Esophagus muscularis mucosa (tissue), 4 donors: ENCODE results near the gene EFHC1. TPM values are rescaled to one million over a fixed set of nuclear protein-coding genes. Genes with fewer than 3 reads are reported as not detected.
A peak's percentile ranks its signal among the peaks of the same experiment; 100 is the strongest.

ENCODE experiments used
- DNase-seq: peaks from one replicate; pipeline ENCODE4 v3.0.0-alpha.2; 2017; ENCODE audit errors: extremely low spot score
- H3K27ac ChIP-seq, 4 donors: fragments of 200-600 bp; sonication (generic); replicated peaks in 1 of 4; 1 replicate in 3 of 4; 2 replicates in 1 of 4; pipeline ENCODE4 v1.5.1; 2016 to 2019; ENCODE audit warnings: mild to moderate bottlenecking in 1 of 4
- H3K27me3 ChIP-seq, 4 donors: fragments of 200-600 bp; sonication (generic); one replicate each; pipeline versions ENCODE4 v1.5.1 to v1.6.0; 2016 to 2019
- H3K36me3 ChIP-seq, 4 donors: fragments of 200-600 bp; sonication (generic); one replicate each; pipeline ENCODE4 v1.5.1; 2016 to 2019
- H3K4me1 ChIP-seq, 4 donors: fragments of 200-600 bp; sonication (generic); one replicate each; pipeline ENCODE4 v1.5.1; 2016 to 2019
- H3K4me3 ChIP-seq, 4 donors: fragments of 200-600 bp; sonication (generic); 1 replicate in 2 of 4; 2 replicates in 2 of 4; pipeline ENCODE4 v1.5.1; 2016 to 2019; ENCODE audit warnings: mild to moderate bottlenecking in 4 of 4, moderate library complexity in 1 of 4
- H3K9me3 ChIP-seq, 4 donors: fragments of 200-600 bp; sonication (generic); 1 replicate in 3 of 4; 2 replicates in 1 of 4; pipeline ENCODE4 v1.5.1; 2016 to 2019
- EP300 ChIP-seq: sonication (generic); formaldehyde crosslinking; IDR thresholded peaks from one replicate; pipeline ENCODE4 v1.6.1; 2017; ENCODE audit warnings: antibody characterized with exemption
- POLR2A ChIP-seq: fragments of 450-650 bp; IDR thresholded peaks from one replicate; pipeline ENCODE4 v1.6.1; 2017; ENCODE audit warnings: antibody characterized with exemption, moderate library complexity, mild to moderate bottlenecking, low read depth
- POLR2AphosphoS5 ChIP-seq, 2 donors: sonication (generic); formaldehyde crosslinking; IDR thresholded peaks; one replicate each; pipeline ENCODE4 v1.6.1; 2017; ENCODE audit warnings: antibody characterized with exemption in 2 of 2
- WGBS: methylation state at CpG from one replicate; pipeline ENCODE4 v1.1.5; 2018; 5-methylcytosine and 5-hydroxymethylcytosine counted together
- intact Hi-C: fragments of 100-400 bp; cut with DNase I; formaldehyde crosslinking; loops from one replicate; pipeline ENCODE4 v1.15.1; 2023
- total RNA-seq, 4 donors: library from RNA; depleted of rRNA; stranded (reverse); fragments of >200 nt; gene quantifications; one replicate each; pipeline versions ENCODE4 v1.1.0 to v1.2.1, GENCODE V29; 2016
- TF ChIP-seq, protein P1 (sequence below), 3 experiments: fragments of 200-600 bp in 2 of 3; fragments of 450-650 bp in 1 of 3; sonication (generic) in 2 of 3; IDR thresholded peaks; one replicate each; pipeline ENCODE4 v1.5.1; 2017 to 2019; ENCODE audit warnings: antibody characterized with exemption in 3 of 3, mild to moderate bottlenecking in 2 of 3, moderate library complexity in 1 of 3

Gene EFHC1
- total RNA-seq, 4 donors from 2014 or later: 7.5 to 21.2 (median 10.2) TPM

DNA sequence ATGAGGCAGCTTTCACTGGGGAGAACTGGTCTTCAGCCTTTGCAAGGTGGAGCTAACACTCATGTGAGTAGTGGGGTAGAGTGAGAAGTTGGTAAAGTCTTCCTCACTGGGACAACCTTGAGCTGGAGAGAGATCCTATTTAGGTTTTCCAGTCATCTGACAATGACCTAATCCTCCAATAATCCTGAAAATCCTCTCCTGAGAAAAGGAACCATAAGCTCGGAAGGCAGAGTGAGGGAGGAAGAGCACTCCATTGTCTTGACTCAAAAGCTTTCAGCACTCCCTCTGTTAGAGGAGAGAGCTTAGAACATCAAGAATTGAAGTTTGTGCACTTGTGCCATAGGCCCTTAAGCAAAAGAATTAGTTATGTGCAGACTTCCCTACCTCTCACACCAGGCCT is 78.9 kb downstream of the EFHC1 start:
- DNase-seq: no peak
- Histone ChIP-seq H3K4me1 (peaks cover 41 to 46% (median 44%) of the 10 kb centered on the region in 4 donors), H3K27ac (peak overlapping the region in 2 of 4 donors; percentile 8 to 11), H3K36me3 (peaks cover 0 to 21% (median 20%) of the 10 kb centered on the region in 4 donors), H3K9me3 (no peaks in the 10 kb centered on the region), H3K4me3 (no peak overlapping the region), H3K27me3 (no peaks in the 10 kb centered on the region)
- 73% methylated on average over 1 of the region's 1 CpG for WGBS
- intact Hi-C loops: loop anchor here (5.0 kb wide), 2 partner anchors 77 to 98 kb away; partner anchors contain the start of gene EFHC1
- TF ChIP-seq, protein P1, sequence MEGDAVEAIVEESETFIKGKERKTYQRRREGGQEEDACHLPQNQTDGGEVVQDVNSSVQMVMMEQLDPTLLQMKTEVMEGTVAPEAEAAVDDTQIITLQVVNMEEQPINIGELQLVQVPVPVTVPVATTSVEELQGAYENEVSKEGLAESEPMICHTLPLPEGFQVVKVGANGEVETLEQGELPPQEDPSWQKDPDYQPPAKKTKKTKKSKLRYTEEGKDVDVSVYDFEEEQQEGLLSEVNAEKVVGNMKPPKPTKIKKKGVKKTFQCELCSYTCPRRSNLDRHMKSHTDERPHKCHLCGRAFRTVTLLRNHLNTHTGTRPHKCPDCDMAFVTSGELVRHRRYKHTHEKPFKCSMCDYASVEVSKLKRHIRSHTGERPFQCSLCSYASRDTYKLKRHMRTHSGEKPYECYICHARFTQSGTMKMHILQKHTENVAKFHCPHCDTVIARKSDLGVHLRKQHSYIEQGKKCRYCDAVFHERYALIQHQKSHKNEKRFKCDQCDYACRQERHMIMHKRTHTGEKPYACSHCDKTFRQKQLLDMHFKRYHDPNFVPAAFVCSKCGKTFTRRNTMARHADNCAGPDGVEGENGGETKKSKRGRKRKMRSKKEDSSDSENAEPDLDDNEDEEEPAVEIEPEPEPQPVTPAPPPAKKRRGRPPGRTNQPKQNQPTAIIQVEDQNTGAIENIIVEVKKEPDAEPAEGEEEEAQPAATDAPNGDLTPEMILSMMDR (IDR thresholded peaks at IDR 0.05): no peak
- TF ChIP-seq POLR2AphosphoS5 (IDR thresholded peaks at IDR 0.05): no peak
- TF ChIP-seq POLR2A: no peak
- TF ChIP-seq EP300: no peak

DNA sequence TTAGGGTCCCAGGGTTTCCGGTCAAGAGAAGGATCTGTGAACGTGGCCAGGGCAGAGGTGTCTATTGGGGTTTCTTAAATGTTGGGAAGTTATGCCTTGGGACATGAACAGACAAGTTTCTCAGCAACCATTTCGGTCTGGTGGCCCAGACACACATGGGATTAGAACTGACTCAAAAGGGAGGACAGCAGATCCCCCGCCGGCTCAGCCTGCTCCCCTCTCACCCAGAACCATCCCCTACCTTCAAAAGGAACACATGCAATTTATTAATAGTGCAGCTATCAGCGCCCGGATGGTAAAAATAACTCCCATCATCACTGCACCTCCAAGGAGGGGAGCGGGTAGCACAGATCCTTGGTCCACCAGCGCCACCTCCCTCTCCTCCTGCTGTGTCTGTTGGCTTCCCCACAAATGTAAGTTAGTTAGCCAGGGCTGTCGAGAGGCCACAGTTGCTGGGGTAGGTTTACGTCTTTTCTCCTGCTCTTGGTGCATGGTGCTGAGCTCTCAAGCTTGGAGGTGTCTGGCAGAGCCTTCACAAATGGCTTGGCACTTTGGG is 79.6 kb downstream of the EFHC1 start:
- peaks cover 0 to 22% (median 20%) of the 10 kb centered on the region in 4 donors for H3K36me3 ChIP-seq
- H3K27ac ChIP-seq: peak overlapping the region in 1 of 4 donors; percentile 11
- 93% methylated on average over 6 of the region's 11 CpGs for WGBS
- no peak for DNase-seq
- H3K27me3 ChIP-seq: no peaks in the 10 kb centered on the region
- peaks cover 48 to 54% (median 51%) of the 10 kb centered on the region in 4 donors for H3K4me1 ChIP-seq
- intact Hi-C loops: loop anchor here (5.0 to 10.0 kb wide), 3 partner anchors 77 to 165 kb away; partner anchors contain the start of gene EFHC1
- H3K9me3 ChIP-seq: no peaks in the 10 kb centered on the region
- TF ChIP-seq POLR2A: no peak
- TF ChIP-seq POLR2AphosphoS5 (IDR thresholded peaks at IDR 0.05): no peak
- TF ChIP-seq EP300: no peak
- TF ChIP-seq, protein P1 (IDR thresholded peaks at IDR 0.05): no peak
- H3K4me3 ChIP-seq: no peak overlapping the region

DNA sequence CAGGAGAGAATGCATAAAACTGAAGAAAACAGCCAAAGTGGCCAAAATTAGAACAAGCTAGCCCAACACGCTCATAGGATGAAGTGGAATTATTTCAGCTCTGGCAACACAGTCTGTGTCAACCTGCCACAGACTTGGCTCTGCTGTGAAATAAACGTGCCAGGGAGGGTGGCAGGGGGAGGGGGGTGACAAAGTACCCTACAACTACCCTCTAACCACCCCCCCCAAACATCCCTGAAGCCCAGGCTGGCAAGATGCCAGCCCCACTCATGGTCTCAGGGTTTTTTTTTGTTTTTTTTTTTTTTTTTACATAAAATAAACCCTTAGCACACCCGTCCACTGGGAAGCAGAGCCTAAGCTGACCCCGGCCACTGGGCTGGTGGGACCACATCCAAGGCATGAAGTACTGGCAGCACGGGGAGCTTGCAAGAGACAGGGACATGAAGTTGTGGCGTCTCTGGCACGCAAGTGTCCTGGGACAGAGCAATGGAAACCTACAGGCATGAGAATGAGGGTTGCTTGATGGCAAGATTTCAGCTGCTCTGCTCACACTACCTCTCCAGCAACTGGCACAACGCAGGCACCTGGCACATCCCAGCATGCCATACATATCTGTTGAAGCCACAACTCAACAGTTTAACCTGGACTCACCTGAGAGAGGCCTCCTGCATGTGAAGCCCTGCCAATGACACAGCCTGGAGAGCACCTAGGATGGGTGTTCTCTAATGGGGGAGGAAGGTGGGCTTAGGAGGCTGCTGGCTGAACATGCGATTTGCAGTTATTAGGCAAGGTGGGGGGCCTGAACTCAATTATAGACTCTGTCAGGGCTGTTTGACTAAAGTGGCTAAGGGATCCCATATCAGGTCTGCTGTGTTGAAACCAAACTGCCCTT is 80.3 kb downstream of the EFHC1 start:
- intact Hi-C loops: loop anchor here (10.0 kb wide), 1 partner anchor 164 kb away; no protein-coding TSS in a partner anchor
- Histone ChIP-seq H3K4me3 (no peak overlapping the region), H3K27me3 (no peaks in the 10 kb centered on the region), H3K36me3 (peaks cover 0 to 25% (median 22%) of the 10 kb centered on the region in 4 donors), H3K27ac (no peak overlapping the region), H3K4me1 (peaks cover 56 to 61% (median 59%) of the 10 kb centered on the region in 4 donors), H3K9me3 (no peaks in the 10 kb centered on the region)
- TF ChIP-seq, protein P1 (IDR thresholded peaks at IDR 0.05): no peak
- TF ChIP-seq POLR2A (no peak), POLR2AphosphoS5 (IDR thresholded peaks at IDR 0.05) (no peak), EP300 (no peak)
- DNase-seq: no peak
- 73% methylated on average over 8 of the region's 9 CpGs for WGBS

DNA sequence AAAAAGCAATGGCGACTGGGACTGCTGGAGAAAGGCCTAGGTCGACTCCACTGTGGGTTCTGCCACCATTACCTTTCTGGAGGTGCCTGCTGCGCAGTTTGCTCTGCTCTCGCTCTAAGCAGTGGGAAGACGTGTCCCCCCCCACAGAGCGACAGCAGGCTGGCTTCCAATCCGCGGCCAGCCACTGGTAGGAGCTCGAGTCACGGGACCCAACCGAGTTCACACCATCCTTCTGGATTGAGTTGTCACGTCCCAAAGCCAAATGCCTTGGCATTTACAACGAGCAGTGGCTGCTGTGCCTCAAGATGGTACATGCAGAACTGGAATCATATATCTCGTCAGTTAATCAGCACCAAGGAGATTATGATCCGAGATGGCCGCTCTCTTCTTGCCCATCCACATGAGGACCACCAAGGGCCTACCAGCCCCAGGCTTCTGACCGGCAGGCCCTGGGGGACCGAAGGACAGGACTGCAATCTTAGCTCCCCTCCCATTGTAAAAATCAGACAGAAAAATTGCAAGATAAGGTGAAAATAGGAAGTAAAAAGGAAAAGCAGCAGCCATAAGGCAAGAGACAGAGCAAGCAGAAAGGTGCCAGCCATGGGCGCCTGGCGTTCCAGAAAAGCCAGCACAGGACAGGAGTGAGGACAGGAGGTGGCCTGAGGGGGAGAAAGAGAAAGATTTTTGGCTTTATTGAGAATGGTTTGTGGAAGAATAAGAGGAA is 82.3 kb downstream of the EFHC1 start:
- H3K9me3 ChIP-seq: no peaks in the 10 kb centered on the region
- H3K27me3 ChIP-seq: no peaks in the 10 kb centered on the region
- peaks cover 58 to 70% (median 68%) of the 10 kb centered on the region in 4 donors for H3K4me1 ChIP-seq
- intact Hi-C loops: loop anchor here (10.0 kb wide), 1 partner anchor 162 kb away; no protein-coding TSS in a partner anchor
- peaks cover under 1 to 44% (median 37%) of the 10 kb centered on the region in 4 donors for H3K36me3 ChIP-seq
- TF ChIP-seq POLR2AphosphoS5 (IDR thresholded peaks at IDR 0.05): no peak
- TF ChIP-seq POLR2A: no peak
- TF ChIP-seq, protein P1 (IDR thresholded peaks at IDR 0.05): no peak
- no peak for TF ChIP-seq EP300
- H3K4me3 ChIP-seq: no peak overlapping the region
- H3K27ac ChIP-seq: peak overlapping the region in 2 of 4 donors; percentile 61 to 80
- 89% methylated on average over 15 of the region's 20 CpGs for WGBS
- DNase-seq: no peak
